ENCODE measurements around the gene ANKRD27.
"Not testable (repeated sequence)": the region's sequence is repeated elsewhere in the genome, so short reads cannot be mapped to it uniquely, and the experiment has no call there.

The ANKRD27 gene

DNA sequence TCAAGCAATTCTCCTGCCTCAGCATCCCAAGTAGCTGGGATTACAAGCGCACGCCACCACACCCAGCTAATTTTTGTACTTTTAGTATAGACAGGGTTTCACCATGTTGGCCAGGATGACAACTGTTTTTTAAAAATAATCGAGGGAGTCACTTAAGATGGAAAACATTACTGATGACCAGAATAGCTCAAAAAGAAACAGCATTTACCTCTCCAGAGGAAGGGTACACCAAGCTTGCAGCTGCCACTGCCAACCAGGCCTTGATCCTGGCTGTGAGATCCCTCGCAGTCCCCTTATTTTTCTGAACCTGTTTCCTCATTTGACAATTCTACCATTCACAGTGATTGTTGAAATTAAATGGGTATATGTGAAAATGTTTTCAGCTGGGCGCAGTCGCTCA lies 79.5 kb downstream of the ANKRD27 start:
- no peak for DNase-seq

DNA sequence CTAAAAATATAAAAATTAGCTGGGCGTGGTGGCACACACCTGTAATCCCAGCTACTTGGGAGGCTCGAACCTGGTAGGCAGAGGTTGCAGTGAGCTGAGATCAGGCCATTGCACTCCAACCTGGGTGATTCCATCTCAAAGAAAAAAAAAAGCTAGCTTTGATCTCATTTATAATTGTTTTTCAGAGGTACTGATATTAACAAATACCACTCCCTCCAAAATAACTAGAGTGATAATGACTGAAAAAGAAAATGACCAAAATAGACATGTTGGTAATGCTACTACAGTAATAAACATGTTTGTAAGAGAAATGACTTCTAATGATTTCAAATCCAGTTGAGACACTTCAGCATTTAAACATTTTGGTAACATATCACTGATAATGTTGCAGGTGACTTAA lies 81.0 kb downstream of the ANKRD27 start:
- DNase-seq: no peak

DNA sequence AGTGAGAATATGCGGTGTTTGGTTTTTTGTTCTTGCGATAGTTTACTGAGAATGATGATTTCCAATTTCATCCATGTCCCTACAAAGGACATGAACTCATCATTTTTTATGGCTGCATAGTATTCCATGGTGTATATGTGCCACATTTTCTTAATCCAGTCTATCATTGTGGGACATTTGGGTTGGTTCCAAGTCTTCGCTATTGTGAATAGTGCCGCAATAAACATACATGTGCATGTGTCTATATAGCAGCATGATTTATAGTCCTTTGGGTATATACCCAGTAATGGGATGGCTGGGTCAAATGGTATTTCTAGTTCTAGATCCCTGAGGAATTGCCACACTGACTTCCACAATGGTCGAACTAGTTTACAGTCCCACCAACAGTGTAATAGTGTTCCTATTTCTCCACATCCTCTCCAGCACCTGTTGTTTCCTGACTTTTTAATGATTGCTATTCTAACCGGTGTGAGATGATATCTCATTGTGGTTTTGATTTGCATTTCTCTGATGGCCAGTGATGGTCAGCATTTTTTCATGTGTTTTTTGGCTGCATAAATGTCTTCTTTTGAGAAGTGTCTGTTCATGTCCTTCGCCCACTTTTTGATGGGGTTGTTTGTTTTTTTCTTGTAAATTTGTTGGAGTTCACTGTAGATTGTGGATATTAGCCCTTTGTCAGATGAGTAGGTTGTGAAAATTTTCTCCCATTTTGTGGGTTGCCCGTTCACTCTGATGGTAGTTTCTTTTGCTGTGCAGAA lies 87.1 kb downstream of the ANKRD27 start:
- not testable (repeated sequence) for DNase-seq

DNA sequence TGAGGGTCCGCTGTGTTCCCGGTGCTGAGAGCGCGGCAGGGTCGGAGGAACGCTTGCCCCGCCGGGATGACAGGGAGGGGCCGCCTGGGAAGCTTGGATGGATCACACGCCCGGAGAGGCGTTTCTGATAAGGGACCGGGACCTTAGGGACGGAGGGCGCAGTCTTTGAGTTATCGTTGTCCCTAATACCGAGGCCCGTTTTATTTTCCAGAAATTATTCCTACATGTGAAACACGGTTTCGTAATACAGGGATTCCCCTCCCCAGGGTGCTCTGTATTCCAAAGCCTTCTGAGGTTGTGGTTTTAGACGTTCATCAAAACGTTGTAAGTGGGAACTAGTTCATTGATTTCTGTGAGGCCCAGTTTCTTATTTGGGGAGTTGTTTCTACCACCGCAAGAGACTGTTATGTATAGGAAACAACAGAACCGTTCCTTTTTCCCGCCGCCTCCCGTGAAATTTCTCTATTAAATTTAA lies 93.2 kb downstream of the ANKRD27 start:
- no peak for DNase-seq

DNA sequence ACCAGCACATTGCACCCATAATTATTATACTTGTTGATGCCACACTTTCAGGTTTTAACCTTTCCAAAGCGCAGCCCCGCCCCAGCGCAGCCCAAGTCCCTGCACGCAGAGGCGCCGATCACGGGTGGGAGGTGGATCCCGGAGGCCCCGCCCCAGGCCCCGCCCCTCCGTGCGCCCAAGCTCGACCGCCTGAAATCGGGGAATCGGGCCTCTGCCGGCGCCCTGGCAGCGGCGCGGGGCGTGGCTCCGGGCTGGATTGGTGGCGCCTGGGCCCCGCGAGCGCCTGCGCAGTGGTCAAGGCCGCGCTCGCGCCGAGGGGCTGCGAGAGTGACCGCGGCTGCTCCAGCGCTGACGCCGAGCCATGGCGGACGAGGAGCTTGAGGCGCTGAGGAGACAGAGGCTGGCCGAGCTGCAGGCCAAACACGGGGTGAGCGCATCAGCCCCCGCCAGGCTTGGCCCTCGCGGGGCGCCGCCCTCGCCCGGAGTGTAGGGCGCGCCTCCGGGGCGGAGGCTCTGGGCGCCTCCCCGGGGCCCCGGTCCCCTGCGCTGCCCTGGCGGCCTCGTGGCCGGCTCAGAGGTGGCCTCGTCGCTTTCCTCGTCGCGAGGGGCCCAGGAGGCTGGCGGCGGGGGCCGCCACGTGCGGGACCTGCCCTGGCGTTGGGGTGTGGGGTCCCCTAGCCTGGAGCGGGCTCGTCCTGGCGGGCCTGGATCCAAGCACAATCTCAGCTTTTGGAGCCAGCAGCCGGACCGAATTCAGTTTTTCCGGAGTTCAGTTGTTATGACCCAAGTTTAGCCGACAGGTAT lies 93.9 kb downstream of the ANKRD27 start, which contains the start of gene PDCD5:
Gene PDCD5, plus strand, starts transcription at position 290 of the 804 bp plus-strand sequence. Its CDS starts 72 bp downstream, at position 362.
- DNase-seq: peak; percentile 66

DNA sequence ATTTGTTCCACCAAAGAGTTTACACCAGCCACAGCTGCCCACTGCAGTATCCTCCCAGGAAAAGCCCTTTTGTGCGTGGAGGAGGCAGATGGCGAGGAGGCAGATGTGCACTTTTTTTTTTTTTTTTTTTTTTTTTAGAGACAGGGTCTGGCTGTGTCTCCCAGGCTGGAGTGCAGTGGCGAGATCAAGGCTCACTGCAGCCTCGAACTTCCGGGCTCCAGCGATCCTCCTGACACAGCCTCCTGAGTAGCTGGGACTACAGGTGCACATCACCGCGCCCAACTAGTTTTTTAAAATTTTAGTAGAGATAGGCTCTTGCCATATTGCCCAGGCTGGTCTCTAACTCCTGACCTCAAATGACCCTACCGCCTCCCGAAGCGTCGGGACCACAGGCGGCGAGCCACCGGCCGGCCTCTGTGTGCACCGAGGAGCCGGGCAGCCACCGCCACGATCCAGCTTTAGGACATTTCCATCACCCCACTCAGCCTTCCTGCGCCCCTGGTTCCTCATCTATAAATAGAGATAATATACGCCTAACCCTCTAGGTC lies 94.6 kb downstream of the ANKRD27 start:
- DNase-seq: no peak

DNA sequence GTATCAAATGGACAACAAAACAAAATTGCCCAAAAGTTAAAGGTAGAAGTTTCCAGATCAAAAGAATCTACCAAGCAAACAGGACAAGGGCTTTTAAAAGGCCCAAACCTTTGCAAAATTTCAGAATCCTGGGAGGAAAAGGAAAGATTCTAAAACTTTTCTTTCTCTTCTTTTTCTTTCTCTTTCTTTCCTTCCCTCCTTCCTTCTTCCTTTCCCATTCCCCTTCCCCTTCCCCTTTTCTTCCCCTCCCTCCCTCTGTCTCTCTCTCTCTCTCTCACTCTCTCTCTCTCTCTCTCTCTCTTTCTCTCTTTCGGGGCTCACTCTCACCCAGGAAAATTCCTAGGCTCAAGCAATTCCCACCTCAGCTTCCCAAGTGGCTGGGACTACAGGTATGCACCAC lies 98.2 kb downstream of the ANKRD27 start:
- no peak for DNase-seq

DNA sequence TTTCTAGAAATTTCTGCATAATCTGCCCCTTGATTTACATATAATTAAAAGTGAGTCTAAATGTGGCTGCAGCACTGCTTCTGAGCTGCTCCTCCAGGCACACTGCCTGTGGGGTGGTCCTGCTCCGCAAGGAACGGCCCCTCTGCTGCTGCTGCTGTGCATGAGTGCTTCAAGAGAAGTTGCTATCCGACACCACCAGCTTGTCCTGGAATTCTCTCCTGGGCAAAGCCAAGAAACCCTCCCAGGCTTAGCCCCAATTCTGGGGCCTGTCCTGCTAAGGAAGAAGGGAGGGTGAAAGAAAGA lies 101.5 kb downstream of the ANKRD27 start:
- no peak for DNase-seq

DNA sequence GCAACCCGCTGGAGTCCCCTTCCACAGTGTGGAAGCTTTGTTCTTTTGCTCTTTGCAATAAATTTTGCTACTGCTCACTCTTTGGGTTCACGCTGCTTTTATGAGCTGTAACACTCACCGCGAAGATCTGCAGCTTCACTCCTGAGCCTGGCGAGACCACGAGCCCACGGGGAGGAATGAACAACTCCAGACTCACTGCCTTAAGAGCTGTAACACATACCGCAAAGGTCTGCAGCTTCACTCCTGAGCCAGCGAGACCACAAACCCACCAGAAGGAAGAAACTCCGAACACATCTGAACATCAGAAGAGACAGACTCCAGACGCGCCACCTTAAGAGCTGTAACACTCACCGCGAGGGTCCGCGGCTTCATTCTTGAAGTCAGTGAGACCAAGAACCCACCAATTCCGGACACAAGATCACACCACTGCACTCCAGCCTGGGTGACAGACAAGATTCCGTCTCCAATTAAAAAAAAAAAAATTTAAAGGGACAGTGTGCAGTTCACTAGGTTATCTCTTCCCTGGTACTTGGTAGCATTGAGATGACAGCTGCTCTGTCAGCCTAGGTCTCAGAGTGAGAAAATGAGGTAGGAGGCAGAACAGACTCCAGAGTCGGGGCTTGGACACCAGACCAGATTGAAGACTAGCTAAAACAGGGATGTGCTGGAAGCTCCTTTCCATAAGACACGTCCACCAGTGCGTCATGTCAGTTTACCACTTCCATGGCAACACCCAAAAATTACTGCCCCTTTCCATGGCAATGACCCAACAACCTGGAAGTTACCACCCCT lies 102.1 kb downstream of the ANKRD27 start:
- not testable (repeated sequence) for DNase-seq

DNA sequence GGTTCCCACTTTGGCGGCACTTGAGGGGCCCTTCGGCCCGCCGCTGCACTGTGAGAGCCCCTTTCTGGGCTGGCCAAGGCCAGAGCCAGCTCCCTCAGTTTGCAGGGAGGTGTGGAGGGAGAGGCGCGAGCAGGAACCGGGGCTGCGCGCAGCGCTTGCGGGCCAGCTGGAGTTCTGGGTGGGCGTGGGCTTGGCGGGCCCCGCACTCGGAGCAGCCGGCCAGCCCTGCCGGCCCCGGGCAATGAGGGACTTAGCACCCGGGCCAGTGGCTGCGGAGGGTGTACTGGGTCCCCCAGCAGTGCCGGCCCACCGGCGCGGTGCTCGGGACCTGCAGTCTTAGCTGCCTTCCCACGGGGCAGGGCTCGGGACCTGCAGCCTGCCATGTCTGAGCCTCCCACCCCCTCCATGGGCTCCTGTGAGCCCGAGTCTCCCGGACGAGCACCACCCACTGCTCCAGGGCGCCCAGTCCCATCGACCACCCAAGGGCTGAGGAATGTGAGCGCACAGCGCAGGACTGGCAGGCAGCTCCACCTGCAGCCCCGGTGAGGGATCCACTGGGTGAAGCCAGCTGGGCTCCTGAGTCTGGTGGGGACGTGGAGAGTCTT lies 103.4 kb downstream of the ANKRD27 start:
- not testable (repeated sequence) for DNase-seq

DNA sequence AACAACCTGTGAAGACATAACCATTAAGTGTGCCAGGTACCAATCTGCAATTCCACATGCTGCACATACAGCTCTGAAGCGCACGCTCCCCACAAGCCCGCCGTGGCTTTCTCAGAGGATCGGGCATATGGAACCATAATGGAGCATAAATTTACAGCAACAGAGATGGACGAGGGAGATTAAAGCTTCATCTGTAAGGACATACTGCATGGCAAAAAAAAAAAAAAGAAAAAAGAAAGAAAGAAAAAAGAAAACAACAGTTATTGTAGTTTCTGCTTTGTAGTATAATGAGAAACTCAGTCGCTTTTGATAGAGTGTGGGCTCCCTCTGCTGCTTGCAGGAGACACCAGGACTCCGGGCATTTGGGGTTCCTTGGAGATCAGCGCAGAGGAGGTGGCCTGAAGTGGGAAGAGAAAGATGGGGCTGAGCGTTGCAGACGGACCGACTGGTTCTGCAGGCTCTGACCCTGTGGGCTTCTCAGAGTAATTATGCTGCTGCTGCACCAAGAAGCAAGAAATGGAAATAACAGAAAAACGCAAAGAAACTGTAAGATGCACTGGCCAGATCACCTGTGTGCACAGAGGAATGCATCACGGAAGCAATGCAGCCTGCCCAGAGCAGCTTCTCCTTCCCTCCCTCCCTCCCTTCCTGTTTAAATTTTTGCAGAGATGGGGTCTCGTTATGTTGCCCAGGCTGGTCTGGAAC lies 104.7 kb downstream of the ANKRD27 start:
- no peak for DNase-seq

DNA sequence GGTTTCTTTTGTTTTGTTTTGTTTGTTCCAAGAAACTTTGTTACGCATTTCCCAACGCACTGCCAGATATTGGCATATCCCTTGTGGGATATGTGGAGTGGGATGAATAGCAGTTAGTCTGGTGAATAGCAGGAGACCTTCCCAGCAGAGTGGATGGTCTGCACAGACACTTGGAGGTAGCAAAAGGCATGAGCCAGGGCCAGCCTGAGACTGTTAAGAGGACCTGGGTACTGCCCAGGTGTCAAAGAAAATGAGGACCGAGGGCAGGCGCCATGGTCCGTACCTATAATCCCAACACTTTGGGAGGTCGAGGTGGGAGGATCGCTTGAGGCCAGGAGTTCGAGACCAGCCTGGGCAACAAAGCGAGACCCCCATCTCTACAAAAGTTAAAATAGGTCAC lies 107.5 kb downstream of the ANKRD27 start:
- DNase-seq: no peak

DNA sequence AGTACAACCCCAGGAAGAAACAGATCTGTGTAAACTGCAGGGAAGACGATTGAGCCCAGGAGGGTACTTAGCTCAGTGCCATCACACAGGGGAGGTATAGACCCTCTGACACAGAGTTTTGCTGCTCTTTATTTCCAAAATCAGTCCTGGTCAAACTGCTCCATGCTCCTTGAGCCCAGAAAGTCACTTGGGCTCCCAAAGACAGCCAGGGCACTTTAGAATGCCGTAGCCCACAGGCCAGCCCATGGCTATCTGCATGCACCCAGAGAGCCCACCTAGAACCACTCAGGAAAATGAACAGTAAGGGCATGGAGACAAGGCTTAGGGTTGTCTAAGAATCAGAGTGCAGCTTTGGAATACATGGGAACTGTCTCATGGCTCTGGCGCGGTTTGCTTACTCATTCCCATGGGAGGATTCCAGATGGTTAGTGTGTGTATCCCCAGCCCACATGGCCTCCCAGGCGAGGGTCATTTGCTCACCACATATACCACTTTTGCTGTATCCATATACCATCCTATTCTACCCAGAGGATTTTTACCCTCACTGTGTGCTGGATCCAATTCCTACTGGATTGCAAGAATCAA lies 108.6 kb downstream of the ANKRD27 start:
- no peak for DNase-seq

DNA sequence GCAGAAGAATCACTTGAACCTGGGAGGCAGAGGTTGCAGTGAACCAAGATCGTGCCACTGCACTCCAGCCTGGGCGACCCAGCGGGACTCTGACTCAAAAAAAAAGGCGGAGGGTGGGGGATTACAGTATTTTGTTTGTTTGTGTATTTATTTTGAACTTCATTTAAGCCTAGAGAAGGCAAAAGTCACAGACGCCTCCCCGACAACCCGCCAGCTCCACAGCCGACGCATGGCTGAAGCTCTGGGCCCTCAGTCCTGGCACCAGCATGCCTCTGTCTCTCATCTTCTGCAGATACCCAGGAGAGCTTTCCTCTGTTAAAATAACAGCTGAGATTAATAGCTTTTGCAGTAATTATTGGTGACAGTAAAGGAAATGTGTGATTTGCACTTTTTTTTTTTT lies 111.2 kb downstream of the ANKRD27 start:
- no peak for DNase-seq

DNA sequence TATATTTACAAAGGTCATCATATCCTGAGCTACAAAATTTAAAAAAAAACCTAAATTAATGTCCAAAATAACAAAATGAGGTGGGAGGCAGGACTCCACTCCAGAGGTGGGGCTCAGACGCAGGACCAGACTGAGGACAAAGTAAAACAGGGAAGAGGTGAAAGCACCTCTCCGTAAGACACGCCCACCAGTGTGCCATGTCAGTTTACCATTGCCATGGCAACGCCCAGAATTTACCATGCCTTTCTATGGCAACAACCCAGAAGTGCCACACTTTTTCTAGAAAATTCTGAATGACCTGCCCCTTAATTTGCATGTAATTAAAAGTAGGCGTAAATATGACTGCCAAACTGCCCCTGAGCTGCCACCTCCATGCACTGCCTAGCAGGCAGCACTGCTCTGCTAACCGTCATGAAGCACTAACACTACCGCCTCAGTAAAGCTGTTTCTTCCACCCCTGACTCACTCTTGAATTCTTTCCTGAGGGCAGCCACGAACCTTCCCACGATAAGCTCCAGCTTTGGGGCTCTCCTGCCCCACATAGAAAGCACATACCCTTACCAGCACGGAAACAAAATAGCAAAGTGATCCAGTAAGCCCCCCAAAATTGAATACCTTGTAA lies 116.3 kb downstream of the ANKRD27 start:
- no peak for DNase-seq

DNA sequence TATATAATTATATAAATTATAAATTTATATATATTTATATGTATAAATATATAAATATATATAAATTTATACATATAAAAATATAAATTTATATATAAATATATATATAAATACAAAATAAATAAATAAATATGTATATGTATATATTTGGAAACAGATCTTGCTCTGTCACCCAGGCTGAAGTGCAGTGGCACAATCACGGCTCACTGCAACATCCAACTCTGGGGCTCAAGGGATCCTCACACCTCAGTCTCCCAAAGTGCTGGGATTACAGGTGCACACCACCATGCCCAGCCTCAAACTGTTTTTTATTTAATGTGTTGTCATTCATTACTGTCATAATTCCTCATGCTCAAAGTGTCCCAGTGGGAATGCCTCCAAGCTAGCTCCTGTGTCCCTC lies 119.2 kb downstream of the ANKRD27 start:
- no peak for DNase-seq

DNA sequence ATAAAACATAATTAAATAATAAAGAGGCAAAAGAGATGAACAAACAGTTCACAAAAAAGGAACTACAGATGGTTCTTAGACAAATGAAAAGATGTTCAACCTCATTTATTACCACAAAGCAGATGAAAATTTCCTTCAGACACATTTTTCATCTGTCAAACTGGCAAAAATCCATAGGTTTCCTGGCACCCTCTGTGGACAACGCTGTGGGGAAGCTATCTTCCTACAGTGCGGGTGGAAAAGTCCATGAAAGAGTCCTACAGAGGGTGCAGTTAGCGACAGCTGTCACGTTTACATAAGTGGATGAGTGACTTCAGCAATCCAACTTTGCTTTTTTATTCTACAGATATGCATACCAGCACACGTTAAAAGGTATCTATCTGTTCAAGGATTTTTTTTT lies 124.3 kb downstream of the ANKRD27 start:
- DNase-seq: no peak

Data from NCI-H1417 treated with DMSO at 0.1 percent for 48 hours (cell line).